Measurements from ENCODE around the gene GRB10.

GRCh38 chr7:50783801-50784507 lies 1.3 kb upstream of the GRB10 start:
- TF ChIP-seq POLR2A (IDR thresholded peaks at IDR 0.05) (no peak), CTCF (IDR thresholded peaks at IDR 0.05) (no peak), EP300 (IDR thresholded peaks at IDR 0.05; ENCODE audit: low read depth) (no peak), POLR2AphosphoS5 (IDR thresholded peaks at IDR 0.05) (no peak)
